GM21390 (cell line): ENCODE measurements around the gene TLE3.

Source experiments
- ATAC-seq: cut with Tn5 transposase; IDR thresholded peaks from one replicate; pipeline ENCODE4 v1.9.1; 2021; ENCODE audit not compliant: unreplicated experiment

TLE3 gene

GRCh38 chr15:70049701-70050301 lies 47.9 kb downstream of the TLE3 start:
- no peak for ATAC-seq

GRCh38 chr15:70048578-70049514 lies 48.9 kb downstream of the TLE3 start:
- no peak for ATAC-seq

DNA sequence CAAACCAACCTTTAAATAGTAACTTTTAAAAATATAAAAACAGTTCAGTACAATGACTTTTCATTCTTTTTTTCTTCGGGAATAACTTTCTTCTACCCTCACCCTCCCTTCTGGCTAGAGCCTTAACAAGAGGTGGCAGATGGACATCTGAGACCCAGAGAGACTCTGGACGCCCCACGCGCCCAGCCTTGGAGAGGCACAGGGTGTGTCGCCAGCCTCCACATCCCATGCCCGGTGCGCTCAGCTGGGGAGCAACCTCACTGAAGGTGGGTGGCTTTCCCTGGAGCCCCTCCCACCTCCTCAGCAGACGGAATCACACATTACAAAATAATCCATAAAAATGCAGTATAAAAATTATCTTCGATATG lies 49.5 kb downstream of the TLE3 start:
- no peak for ATAC-seq

DNA sequence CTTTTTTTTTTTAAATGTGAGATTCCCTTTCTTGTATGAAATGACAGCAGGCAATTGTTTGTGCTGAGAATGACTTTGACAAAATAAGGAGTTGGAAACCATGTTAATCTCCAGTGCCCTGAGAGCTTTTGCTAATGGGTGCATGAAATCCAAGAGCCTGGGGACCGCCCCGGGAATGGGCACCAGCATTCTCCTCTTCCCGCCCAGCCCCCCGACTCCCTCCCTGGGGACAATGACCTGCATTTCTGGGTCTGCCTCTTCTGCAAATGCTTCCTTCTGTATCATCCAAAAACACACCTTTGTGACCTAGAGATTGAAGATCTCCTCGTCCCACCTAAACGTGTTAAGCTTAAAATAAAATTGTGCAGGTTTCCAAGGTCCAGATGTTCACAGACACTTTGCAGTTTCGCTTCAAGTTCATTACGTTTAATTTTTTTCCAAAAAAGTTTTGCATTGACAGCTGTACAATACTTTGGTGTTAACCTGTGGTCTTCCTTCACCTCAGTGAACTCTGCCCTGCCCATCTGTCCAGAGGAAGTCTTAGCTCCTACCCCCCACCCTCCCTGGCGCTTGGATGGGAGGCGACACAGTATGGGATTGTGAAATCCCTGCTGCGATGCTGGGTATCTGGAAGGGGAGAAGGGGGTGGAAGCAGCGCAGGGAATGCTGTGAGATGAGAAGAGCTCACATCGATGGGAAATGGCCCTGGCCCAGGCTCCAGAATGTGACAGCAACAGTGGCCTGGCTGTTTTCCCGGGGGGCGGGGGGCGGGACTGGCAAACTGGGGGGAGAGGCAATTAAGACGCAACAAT lies 50.1 kb downstream of the TLE3 start:
- no peak for ATAC-seq

GRCh38 chr15:70046679-70047369 lies 50.9 kb downstream of the TLE3 start:
- no peak for ATAC-seq

DNA sequence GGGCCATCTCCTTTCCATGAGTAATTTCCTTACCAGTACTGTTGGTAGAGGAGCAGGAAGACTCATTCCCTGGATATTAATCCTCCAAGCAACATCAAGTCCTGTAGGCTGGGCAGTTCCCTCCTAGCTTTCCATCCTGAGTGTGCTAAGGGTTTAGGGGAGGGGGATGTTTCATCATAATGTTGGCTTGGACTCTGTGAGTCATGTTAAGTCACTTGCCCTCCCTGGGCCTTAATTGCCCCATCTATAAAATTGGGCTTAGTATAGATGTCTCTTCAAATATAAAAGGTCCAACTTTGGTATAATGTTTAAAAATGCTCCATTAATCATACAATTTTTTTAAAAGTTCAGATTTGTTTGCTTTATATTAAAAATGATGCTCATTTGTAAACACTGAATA lies 52.7 kb downstream of the TLE3 start:
- ATAC-seq: no peak

- no peak for ATAC-seq
These were observed 53.5 kb downstream of the TLE3 start for GRCh38 chr15:70044168-70044567.

GRCh38 chr15:70043590-70043989 lies 54.1 kb downstream of the TLE3 start:
- no peak for ATAC-seq

- no peak for ATAC-seq
These were observed 55.0 kb downstream of the TLE3 start for GRCh38 chr15:70042553-70043214.

DNA sequence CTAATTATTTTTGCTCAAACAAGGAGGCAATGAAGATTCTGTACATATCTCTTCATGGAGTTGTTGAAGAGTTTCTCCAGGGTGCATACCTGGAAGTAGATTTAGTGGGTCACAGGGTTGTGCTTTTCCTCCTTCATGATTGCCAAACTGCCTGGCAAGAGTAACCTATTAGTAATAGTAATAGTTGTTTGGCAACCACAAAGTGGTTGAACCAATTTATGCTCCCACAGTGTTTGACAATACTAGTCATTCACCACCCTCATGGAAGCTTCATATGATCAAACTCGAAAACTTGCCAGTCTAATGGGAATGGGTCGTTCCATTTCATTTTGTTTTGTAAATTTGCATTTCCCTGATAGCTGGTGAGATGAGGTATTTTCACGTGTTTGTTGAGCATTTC lies 57.8 kb downstream of the TLE3 start:
- no peak for ATAC-seq

DNA sequence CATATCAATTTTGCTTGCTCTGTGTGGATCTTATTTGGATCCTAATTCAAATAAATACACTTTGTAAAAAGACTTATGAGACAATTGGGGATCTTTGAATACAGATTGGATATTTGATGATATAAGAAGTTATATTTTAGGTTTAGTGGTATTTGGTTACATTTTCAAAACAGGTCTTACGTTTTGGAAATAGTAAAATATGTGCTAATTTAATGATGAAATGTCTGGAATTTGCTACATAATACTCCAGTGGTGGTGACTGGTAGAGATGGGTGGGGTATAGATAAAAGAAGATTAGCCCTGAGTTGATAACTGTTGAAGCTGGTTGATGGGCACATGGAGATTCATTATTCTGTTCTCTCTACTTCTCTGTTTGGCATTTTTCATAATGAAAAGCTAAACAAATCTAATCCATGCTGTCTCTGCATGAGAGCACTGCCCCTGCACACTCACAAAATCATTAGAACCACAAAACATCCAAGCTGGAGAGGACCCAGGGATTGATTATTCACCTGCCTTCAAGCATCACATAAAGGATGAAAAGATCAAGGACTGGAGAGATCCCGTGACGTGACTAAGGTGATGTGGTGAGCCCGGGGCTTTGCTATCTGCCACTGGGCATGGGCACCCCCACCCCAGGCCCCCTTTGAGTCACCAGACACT lies 58.9 kb downstream of the TLE3 start:
- no peak for ATAC-seq

GRCh38 chr15:70037292-70037640 lies 60.5 kb downstream of the TLE3 start:
- ATAC-seq: no peak

DNA sequence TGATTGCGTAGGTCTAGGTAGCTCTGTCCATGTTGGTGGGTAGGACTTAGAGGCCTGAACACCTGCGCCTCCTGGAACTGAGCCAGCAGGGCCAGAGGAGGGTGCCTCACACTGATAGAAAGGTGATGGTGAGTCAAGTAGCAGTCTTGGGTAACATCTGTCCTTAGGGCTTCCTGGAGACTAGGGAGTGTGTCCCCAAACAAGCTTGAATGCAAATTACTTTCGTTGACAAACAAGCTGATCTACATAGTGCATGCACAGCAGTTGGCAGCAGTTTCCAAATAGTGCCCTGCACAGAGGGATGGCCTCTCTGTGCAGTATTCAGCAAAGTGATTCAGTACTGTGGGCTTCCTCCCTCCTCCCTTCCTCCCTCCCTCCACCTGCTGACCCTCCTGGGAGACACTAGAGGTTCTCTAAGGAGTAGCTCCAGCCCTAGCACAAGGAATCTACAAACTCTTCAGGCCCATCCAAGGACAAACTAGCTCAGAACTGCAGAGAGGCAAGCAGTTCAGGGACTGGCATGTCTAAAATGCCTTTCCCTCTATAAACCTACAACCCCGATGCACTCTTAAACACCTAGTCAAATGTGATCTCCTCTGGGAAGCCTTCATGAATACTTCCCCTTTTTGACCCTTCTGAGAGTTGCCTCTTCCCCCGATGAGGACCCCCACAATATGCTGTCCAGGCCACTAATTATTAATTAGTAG lies 61.0 kb downstream of the TLE3 start:
- peak; percentile 80 for ATAC-seq

- ATAC-seq: peak; percentile 49
These were observed 62.0 kb downstream of the TLE3 start for GRCh38 chr15:70035719-70036077.

GRCh38 chr15:70035051-70035718 lies 62.5 kb downstream of the TLE3 start:
- no peak for ATAC-seq

- no peak for ATAC-seq
These were observed 63.1 kb downstream of the TLE3 start for GRCh38 chr15:70034596-70034995.

- ATAC-seq: no peak
These were observed 63.6 kb downstream of the TLE3 start for GRCh38 chr15:70034141-70034540.

DNA sequence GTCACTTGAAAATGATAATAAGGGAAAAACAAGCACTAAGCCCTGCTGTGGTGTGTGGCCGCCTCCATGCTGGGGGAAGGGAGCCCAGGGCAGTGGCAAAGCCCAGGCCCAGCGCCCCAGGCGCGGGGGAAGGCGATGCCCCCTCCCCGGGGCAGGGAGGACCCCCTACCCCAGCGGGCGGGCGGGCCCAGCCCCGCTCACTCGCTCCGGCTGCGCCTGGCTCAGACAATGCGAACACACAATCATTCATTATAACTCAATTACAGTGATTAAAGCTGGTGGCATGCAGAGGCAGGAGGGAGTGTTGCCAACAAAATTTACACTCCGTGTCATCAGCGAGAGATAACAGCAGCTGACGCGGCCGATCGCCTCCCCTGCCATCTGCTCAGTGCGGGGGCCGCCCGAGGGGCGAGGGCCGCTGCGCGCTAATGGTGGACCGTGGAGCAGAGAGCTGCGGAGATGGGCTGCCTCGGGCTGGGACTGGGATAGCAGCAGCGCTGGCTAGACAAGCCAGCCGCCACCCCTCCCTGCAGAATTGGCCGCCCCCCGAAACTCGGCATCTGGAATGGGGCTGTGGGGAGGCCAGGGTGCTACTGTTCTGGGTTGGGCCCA lies 64.1 kb downstream of the TLE3 start:
- no peak for ATAC-seq

GRCh38 chr15:70033109-70033508 lies 64.6 kb downstream of the TLE3 start:
- ATAC-seq: no peak
